GM06990 (cell line): ENCODE data around the gene FGFR4.
"Not testable (repeated sequence)": the region's sequence is repeated elsewhere in the genome, so short reads cannot be mapped to it uniquely, and the experiment has no call there.

Experiments used
- DNase-seq: peaks from one replicate; pipeline ENCODE4 v3.0.0-alpha.2; 2011; ENCODE audit not compliant: insufficient read length; ENCODE audit errors: extremely low read depth
- H3K27me3 ChIP-seq: replicated peaks from 2 replicates; pipeline ENCODE4 v1.6.0; 2011; ENCODE audit warnings: low read length; ENCODE audit not compliant: control insufficient read depth, insufficient read depth
- H3K36me3 ChIP-seq: 2 replicates; pipeline ENCODE4 v1.5.1; 2011; ENCODE audit warnings: low read length; ENCODE audit not compliant: control insufficient read depth, insufficient read depth
- H3K4me3 ChIP-seq: replicated peaks from 2 replicates; pipeline ENCODE4 v1.5.1; 2011; ENCODE audit warnings: low read depth, mild to moderate bottlenecking, control low read depth, low read length
- TF ChIP-seq, protein P1 (sequence below): IDR thresholded peaks from 2 replicates; pipeline ENCODE4 v1.5.1; 2011; ENCODE audit warnings: low read length, control low read depth, mild to moderate bottlenecking, inconsistent platforms; ENCODE audit not compliant: insufficient read depth, poor library complexity, severe bottlenecking

The FGFR4 gene

GRCh38 chr5:177043958-177044357 is 42.8 kb upstream of the FGFR4 start:
- Histone ChIP-seq H3K4me3 (no peak overlapping the region), H3K27me3 (no peaks in the 10 kb centered on the region), H3K36me3 (peaks cover 14% of the 10 kb centered on the region)
- DNase-seq: no peak
- TF ChIP-seq, protein P1, sequence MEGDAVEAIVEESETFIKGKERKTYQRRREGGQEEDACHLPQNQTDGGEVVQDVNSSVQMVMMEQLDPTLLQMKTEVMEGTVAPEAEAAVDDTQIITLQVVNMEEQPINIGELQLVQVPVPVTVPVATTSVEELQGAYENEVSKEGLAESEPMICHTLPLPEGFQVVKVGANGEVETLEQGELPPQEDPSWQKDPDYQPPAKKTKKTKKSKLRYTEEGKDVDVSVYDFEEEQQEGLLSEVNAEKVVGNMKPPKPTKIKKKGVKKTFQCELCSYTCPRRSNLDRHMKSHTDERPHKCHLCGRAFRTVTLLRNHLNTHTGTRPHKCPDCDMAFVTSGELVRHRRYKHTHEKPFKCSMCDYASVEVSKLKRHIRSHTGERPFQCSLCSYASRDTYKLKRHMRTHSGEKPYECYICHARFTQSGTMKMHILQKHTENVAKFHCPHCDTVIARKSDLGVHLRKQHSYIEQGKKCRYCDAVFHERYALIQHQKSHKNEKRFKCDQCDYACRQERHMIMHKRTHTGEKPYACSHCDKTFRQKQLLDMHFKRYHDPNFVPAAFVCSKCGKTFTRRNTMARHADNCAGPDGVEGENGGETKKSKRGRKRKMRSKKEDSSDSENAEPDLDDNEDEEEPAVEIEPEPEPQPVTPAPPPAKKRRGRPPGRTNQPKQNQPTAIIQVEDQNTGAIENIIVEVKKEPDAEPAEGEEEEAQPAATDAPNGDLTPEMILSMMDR: no peak

GRCh38 chr5:177044641-177045040 is 42.1 kb upstream of the FGFR4 start:
- TF ChIP-seq, protein P1: no peak
- H3K36me3 ChIP-seq: peaks cover 18% of the 10 kb centered on the region
- no peak for DNase-seq
- H3K4me3 ChIP-seq: no peak overlapping the region
- no peaks in the 10 kb centered on the region for H3K27me3 ChIP-seq

- no peak overlapping the region for H3K4me3 ChIP-seq
- TF ChIP-seq, protein P1: no peak
- no peaks in the 10 kb centered on the region for H3K27me3 ChIP-seq
- H3K36me3 ChIP-seq: peaks cover 21% of the 10 kb centered on the region
- DNase-seq: no peak
These were observed 41.1 kb upstream of the FGFR4 start for GRCh38 chr5:177045631-177046030.

DNA sequence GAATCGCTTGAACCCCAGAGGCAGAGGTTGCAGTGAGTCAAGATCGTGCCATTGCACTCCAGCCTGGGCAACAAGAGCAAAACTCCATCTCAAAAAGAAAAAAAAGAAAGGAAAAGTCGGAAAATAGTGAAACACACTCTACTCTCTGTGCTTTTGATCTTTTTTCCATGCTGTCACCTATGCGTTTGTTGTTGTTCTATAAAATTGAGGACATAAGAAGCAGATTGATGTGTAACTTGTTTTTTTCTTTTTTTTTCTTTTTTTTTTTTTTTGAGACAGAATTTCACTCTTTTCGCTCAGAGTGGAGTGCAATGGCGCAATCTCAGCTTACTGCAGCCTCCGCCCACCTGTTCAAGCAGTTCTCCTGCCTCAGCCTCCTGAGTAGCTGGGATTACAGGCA is 38.2 kb upstream of the FGFR4 start:
- peaks cover 14% of the 10 kb centered on the region for H3K36me3 ChIP-seq

GRCh38 chr5:177049285-177049684 is 37.4 kb upstream of the FGFR4 start:
- H3K27me3 ChIP-seq: no peaks in the 10 kb centered on the region
- DNase-seq: no peak
- no peak overlapping the region for H3K4me3 ChIP-seq
- peaks cover 11% of the 10 kb centered on the region for H3K36me3 ChIP-seq
- TF ChIP-seq, protein P1: no peak

More for the DNA sequence above, 38.2 kb upstream of the FGFR4 start:
- not testable (repeated sequence) for H3K4me3 ChIP-seq, DNase-seq, H3K27me3 ChIP-seq

- H3K36me3 ChIP-seq: peaks cover 17% of the 10 kb centered on the region
These were observed 22.0 kb upstream of the FGFR4 start for GRCh38 chr5:177064500-177065277.

More at GRCh38 chr5:177064500-177065277, 22.0 kb upstream of the FGFR4 start:
- no peak for DNase-seq
- Histone ChIP-seq H3K4me3 (no peak overlapping the region), H3K27me3 (no peaks in the 10 kb centered on the region)
- TF ChIP-seq, protein P1: no peak
